ENCODE results near the gene CNOT6. TPM values are rescaled to one million over a fixed set of nuclear protein-coding genes. Genes with fewer than 3 reads are reported as not detected.

Gene CNOT6
- total and polyA plus RNA-seq, 8 donors, result 3.8 to 14.1 (median 5.9) TPM

GRCh38 chr5:180592176-180592575, 98.0 kb downstream of the CNOT6 start:
- no peak overlapping the region for H3K4me3 ChIP-seq
- no peak for TF ChIP-seq CTCF (IDR thresholded peaks at IDR 0.05)
- no peak for DNase-seq
- WGBS, 2 donors, result 91 to 96% methylated on average over 10 of the region's 10 CpGs
- no peak for ATAC-seq
- peaks cover 0 to 6% (median 3%) of the 10 kb centered on the region in 4 donors for H3K27me3 ChIP-seq
- H3K27ac ChIP-seq, result no peak overlapping the region
- peaks cover 9 to 16% (median 11%) of the 10 kb centered on the region in 3 donors for H3K4me1 ChIP-seq
- no peaks in the 10 kb centered on the region for H3K9me3 ChIP-seq
- no peak for FAIRE-seq
- no peaks in the 10 kb centered on the region for H3K36me3 ChIP-seq
- intact Hi-C loops (cut with DNase I), result no loop called here

GRCh38 chr5:180593446-180594206, 99.4 kb downstream of the CNOT6 start:
- H3K4me1 ChIP-seq, result peaks cover 9 to 16% (median 11%) of the 10 kb centered on the region in 3 donors
- WGBS, 2 donors, result 92 to 93% methylated on average over 19 of the region's 19 CpGs
- ATAC-seq (no peak), FAIRE-seq (no peak), DNase-seq (no peak)
- no peak overlapping the region for H3K27ac ChIP-seq
- no peak for TF ChIP-seq CTCF (IDR thresholded peaks at IDR 0.05)
- peaks cover 0 to 6% (median 3%) of the 10 kb centered on the region in 4 donors for H3K27me3 ChIP-seq
- no peaks in the 10 kb centered on the region for H3K36me3 ChIP-seq
- no peak overlapping the region for H3K4me3 ChIP-seq
- no peaks in the 10 kb centered on the region for H3K9me3 ChIP-seq
- intact Hi-C loops (cut with DNase I), result no loop called here

GRCh38 chr5:180594311-180595045, 100.3 kb downstream of the CNOT6 start:
- no peak for ATAC-seq
- no peak overlapping the region for H3K27ac ChIP-seq
- 87 to 92% methylated on average over 17 of the region's 17 CpGs for WGBS, 2 donors

GRCh38 chr5:180595046-180595379, 100.8 kb downstream of the CNOT6 start:
- WGBS, 2 donors, result 79 to 83% methylated on average over 2 of the region's 2 CpGs
- no peak for TF ChIP-seq CTCF (IDR thresholded peaks at IDR 0.05)

More at GRCh38 chr5:180594311-180595045, 100.3 kb downstream of the CNOT6 start:
- H3K36me3 ChIP-seq, result no peaks in the 10 kb centered on the region
- peaks cover 9 to 16% (median 11%) of the 10 kb centered on the region in 3 donors for H3K4me1 ChIP-seq
- peaks cover 0 to 6% (median 3%) of the 10 kb centered on the region in 4 donors for H3K27me3 ChIP-seq
- intact Hi-C loops (cut with DNase I), result no loop called here
- no peak for TF ChIP-seq CTCF (IDR thresholded peaks at IDR 0.05)
- no peaks in the 10 kb centered on the region for H3K9me3 ChIP-seq
- peak in 1 of 6 donors; percentile 67 for DNase-seq
- FAIRE-seq, result no peak
- H3K4me3 ChIP-seq, result no peak overlapping the region

More at GRCh38 chr5:180595046-180595379, 100.8 kb downstream of the CNOT6 start:
- FAIRE-seq, result no peak
- Histone ChIP-seq H3K9me3 (no peaks in the 10 kb centered on the region), H3K4me3 (no peak overlapping the region), H3K27ac (peak overlapping the region in 2 of 4 donors; percentile 6 to 58), H3K36me3 (no peaks in the 10 kb centered on the region), H3K4me1 (peaks cover 9 to 16% (median 11%) of the 10 kb centered on the region in 3 donors), H3K27me3 (peaks cover 0 to 6% (median 1%) of the 10 kb centered on the region in 4 donors)
- no peak for DNase-seq
- no peak for ATAC-seq
- intact Hi-C loops (cut with DNase I), result no loop called here

Data from pancreas (tissue), 10 donors.